K562 (cell line): Measurements from ENCODE around the gene PCDH9. TPM values are rescaled to one million over a fixed set of nuclear protein-coding genes. Genes with fewer than 3 reads are reported as not detected.

Source experiments
- ATAC-seq: fragments of 200-7000 bp; cut with Tn5 transposase; 3 replicates; pipeline ENCODE4 v1.9.1; 2020; ENCODE audit warnings: moderate library complexity
- BruUV-seq: library from RNA; stranded (reverse); fragments of 400-500 nt; replicated peaks from 2 replicates; lab custom pipeline; 2021; lab: Mats Ljungman, UMichigan
- CTCF ChIA-PET: fragments of 300-600 bp; formaldehyde crosslinking; extraction: SDS; loops from one replicate; lab custom pipeline; 2021; ENCODE audit warnings: low intra/inter-chr PET ratio; lab: Yijun Ruan, JAX
- POLR2A ChIA-PET: fragments of 300-600, 350-650 bp; sonication (Branson Sonifier 250); formaldehyde crosslinking; extraction: SDS; loops from one replicate; lab custom pipeline; 2021; ENCODE audit warnings: antibody characterized with exemption, inconsistent platforms; lab: Yijun Ruan, JAX
- DNase-seq, 4 experiments: peaks; one replicate each; pipeline versions ENCODE4 v3.0.0 to v3.0.0-alpha.2; 2011 to 2018; ENCODE audit warnings: low spot score in 3 of 4, mixed read lengths in 3 of 4; ENCODE audit errors: extremely low read depth in 1 of 4
- FAIRE-seq: peaks from 2 replicates; lab custom pipeline; 2011; peaks lifted over from hg19 to GRCh38; lab: Jason Lieb, UNC
- H2AFZ ChIP-seq: 2 replicates; pipeline ENCODE4 v1.6.0; 2011; ENCODE audit warnings: low read depth, low read length, control low read depth, inconsistent platforms
- H3K27ac ChIP-seq: fragments of 200-600 bp; 3 replicates; pipeline ENCODE4 v1.8.0; 2011; ENCODE audit warnings: low read depth, mild to moderate bottlenecking, control low read depth, inconsistent platforms, low read length, moderate library complexity, mixed read lengths; ENCODE audit errors: extremely low read depth
- H3K27me3 ChIP-seq, 2 experiments: fragments of 300-600 bp in 1 of 2; 2 replicates in 1 of 2; 3 replicates in 1 of 2; pipeline versions ENCODE4 v1.6.0 to v1.8.0; 2011; ENCODE audit warnings: inconsistent platforms in 2 of 2, low read length in 2 of 2, mild to moderate bottlenecking in 1 of 2, mixed read lengths in 1 of 2, moderate library complexity in 1 of 2; ENCODE audit not compliant: control insufficient read depth in 2 of 2, insufficient read depth in 2 of 2
- H3K36me3 ChIP-seq: fragments of 300-600 bp; 3 replicates; pipeline ENCODE4 v1.8.0; 2011; ENCODE audit warnings: mild to moderate bottlenecking, low read length, inconsistent platforms; ENCODE audit not compliant: control insufficient read depth, insufficient read depth
- H3K4me1 ChIP-seq, 2 experiments: fragments of 200-600 bp in 1 of 2; replicated peaks in 1 of 2; 2 replicates in 1 of 2; 3 replicates in 1 of 2; pipeline versions ENCODE4 v1.5.1 to v1.8.0; 2011; ENCODE audit warnings: inconsistent platforms in 2 of 2, low read length in 2 of 2, mild to moderate bottlenecking in 1 of 2, mixed read lengths in 1 of 2, moderate library complexity in 1 of 2; ENCODE audit not compliant: control insufficient read depth in 2 of 2, insufficient read depth in 2 of 2
- H3K4me2 ChIP-seq: 2 replicates; pipeline ENCODE4 v1.6.1; 2011; ENCODE audit warnings: low read length, control low read depth, inconsistent platforms, mixed read lengths; ENCODE audit not compliant: insufficient read depth
- H3K4me3 ChIP-seq: fragments of 200-600 bp; sonication (generic), shearing (Covaris generic); 2 replicates; pipeline ENCODE4 v1.5.1; 2016; ENCODE audit warnings: control low read depth, inconsistent platforms
- H3K79me2 ChIP-seq: fragments of 200-600 bp; 3 replicates; pipeline ENCODE4 v1.8.0; 2011; ENCODE audit warnings: low read length, inconsistent platforms; ENCODE audit not compliant: control insufficient read depth, insufficient read depth
- H3K9ac ChIP-seq, 2 experiments: 2 replicates each; pipeline versions ENCODE4 v1.6.0 to v1.6.1; 2011; ENCODE audit warnings: low read depth in 2 of 2, low read length in 2 of 2, control low read depth in 1 of 2, inconsistent platforms in 1 of 2, mild to moderate bottlenecking in 1 of 2, mixed read lengths in 1 of 2; ENCODE audit not compliant: insufficient read depth in 1 of 2
- H3K9me1 ChIP-seq: one replicate; pipeline ENCODE4 v1.6.0; 2011; ENCODE audit warnings: inconsistent platforms, mild to moderate bottlenecking, low read length, moderate library complexity; ENCODE audit not compliant: control insufficient read depth, insufficient read depth
- H3K9me3 ChIP-seq: replicated peaks from 2 replicates; pipeline ENCODE4 v1.5.1; 2011; ENCODE audit warnings: low read depth, low read length, inconsistent platforms; ENCODE audit not compliant: control insufficient read depth, insufficient read depth
- H4K20me1 ChIP-seq: replicated peaks from 2 replicates; pipeline ENCODE4 v1.6.1; 2011; ENCODE audit warnings: low read length, inconsistent platforms, mixed read lengths; ENCODE audit not compliant: control insufficient read depth, insufficient read depth
- HMGN3 ChIP-seq: IDR thresholded peaks from 2 replicates; pipeline ENCODE4 v1.6.1; 2011; ENCODE audit warnings: borderline replicate concordance, low read depth, mild to moderate bottlenecking, mixed read lengths, low read length; ENCODE audit not compliant: insufficient read length; ENCODE audit errors: extremely low read depth
- L3MBTL2 ChIP-seq: fragments of 450-650 bp; IDR thresholded peaks from 2 replicates; pipeline ENCODE4 v1.6.1; 2016; ENCODE audit warnings: mild to moderate bottlenecking, moderate library complexity
- NRF1 ChIP-seq, 2 experiments: fragments of 450-650 bp; IDR thresholded peaks in 1 of 2; conservative IDR thresholded peaks in 1 of 2; 2 replicates each; pipeline ENCODE4 v1.6.1; 2014; ENCODE audit warnings: mild to moderate bottlenecking in 2 of 2
- TCF7 ChIP-seq: sonication (generic); IDR thresholded peaks from 2 replicates; pipeline ENCODE4 v1.6.1; 2016; ENCODE audit warnings: antibody characterized with exemption, borderline replicate concordance
- ZNF436 ChIP-seq: fragments of 250-450, 450-650 bp; sonication (Bioruptor Pico); formaldehyde crosslinking; IDR thresholded peaks from 2 replicates; pipeline ENCODE4 v1.7.0; 2020; ENCODE audit warnings: mild to moderate bottlenecking
- WGBS: fragments of 100-300 bp; shearing (Covaris generic); methylation state at CpG from one replicate; pipeline ENCODE4 v1.1.6; 2016; ENCODE audit warnings: low coverage, mixed read lengths; ENCODE audit not compliant: insufficient coverage; ENCODE audit errors: missing lambda C conversion rate; 5-methylcytosine and 5-hydroxymethylcytosine counted together
- in situ Hi-C: fragments of 300-500 bp; cut with MboI; formaldehyde crosslinking; loops from 4 replicates; pipeline ENCODE4 v1.15.0; 2018; ENCODE audit warnings: inconsistent platforms, mixed read lengths
- intact Hi-C: fragments of 100-400 bp; cut with micrococcal nuclease; formaldehyde crosslinking; loops from 2 replicates; pipeline ENCODE4 v1.14.2; 2022
- polyA plus RNA-seq, 8 experiments: library from polyadenylated mRNA; depleted of rRNA in 4 of 8; stranded (reverse) in 5 of 8; unstranded in 3 of 8; fragments of >200 nt; fragmentation: Nextera tagmentation in 2 of 8; fragmentation: Illumina TruSeq in 1 of 8; extraction: Ambion mirVana in 2 of 8; extraction: Trizol in 1 of 8; gene quantifications; 2 replicates each; pipeline versions ENCODE4 v1.2.1 to v1.2.3, GENCODE V29; 2011 to 2014; ENCODE audit warnings: inconsistent platforms in 1 of 8, missing spikeins in 1 of 8
- total RNA-seq, 7 experiments: library from RNA; depleted of rRNA in 6 of 7; stranded (reverse); fragments of >200 nt in 6 of 7; fragmentation: Illumina TruSeq in 2 of 7; extraction: Trizol in 2 of 7; gene quantifications; 2 replicates each; pipeline versions ENCODE4 v1.2.1 to v1.2.3, GENCODE V29; 2011 to 2021; ENCODE audit warnings: low replicate concordance in 1 of 7
- TF ChIP-seq, protein P1 (sequence below): sonication (generic); formaldehyde crosslinking; IDR thresholded peaks from 2 replicates; pipeline ENCODE4 v1.8.0; 2022; ENCODE audit warnings: mild to moderate bottlenecking, missing genetic modification reagents
- TF ChIP-seq, protein P2 (sequence below): fragments of 450-650 bp; IDR thresholded peaks from 2 replicates; pipeline ENCODE4 v1.6.1; 2016; ENCODE audit warnings: antibody characterized with exemption
- TF ChIP-seq, protein P3 (sequence below): fragments of 250-450 bp; sonication (Bioruptor Pico); IDR thresholded peaks from 2 replicates; pipeline ENCODE4 v1.8.0; 2021; ENCODE audit warnings: borderline replicate concordance, mild to moderate bottlenecking, moderate library complexity; ENCODE audit not compliant: poor library complexity, severe bottlenecking

Gene PCDH9
- total and polyA plus RNA-seq, 9 of the 15 experiments (the other 6 are each of a cell fraction or from before 2014, with no cell fraction given) = 1.1 to 6.7 (median 4.9) TPM

DNA sequence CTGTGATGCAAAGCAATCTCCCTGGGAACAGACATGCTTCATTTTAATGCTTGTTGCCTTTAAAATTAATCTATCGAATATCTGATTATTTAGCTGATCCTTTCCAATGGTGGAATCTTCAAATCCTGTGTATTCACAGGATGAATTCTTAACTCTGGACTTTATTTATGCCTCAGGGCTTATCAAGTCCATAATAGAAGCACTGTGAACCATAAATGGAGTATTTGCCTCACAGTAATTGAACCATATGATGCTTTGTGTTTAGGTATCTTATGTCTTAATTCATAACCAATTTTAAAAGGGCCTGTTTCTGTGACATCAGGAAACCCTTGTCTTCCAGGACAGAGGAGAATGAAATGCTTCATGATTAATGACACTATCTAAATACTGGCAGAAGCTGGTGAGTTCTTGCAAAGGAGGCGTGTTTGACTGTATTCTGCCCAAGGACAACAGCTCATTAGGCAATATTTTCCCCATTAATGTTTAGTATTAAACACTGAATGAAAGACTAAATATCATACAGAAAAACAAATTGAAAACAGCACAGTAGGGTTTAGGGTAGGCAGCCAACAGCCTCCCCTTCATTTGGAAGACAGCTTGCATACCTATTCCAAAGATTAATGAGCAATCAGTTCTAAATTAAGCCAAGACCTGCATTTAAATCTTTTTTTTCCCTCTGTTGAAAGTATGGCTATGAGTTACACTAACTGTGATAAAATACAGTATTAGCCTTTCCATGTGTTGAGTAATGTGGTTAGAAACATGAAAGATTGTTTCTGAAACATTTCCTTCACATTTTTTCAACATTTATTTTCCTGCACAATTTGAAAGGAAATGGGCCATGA is 709.4 kb downstream of the PCDH9 start:
- POLR2A ChIA-PET = no interaction called here
- in situ Hi-C loops (no loop called here), intact Hi-C loops (no loop called here)
- 25% methylated on average over 2 of the region's 2 CpGs for WGBS
- ATAC-seq (no peak), DNase-seq (no peak), FAIRE-seq (no peak)
- Histone ChIP-seq H3K9me1 (no peaks in the 10 kb centered on the region), H3K27ac (no peak overlapping the region), H3K9ac (no peak overlapping the region), H3K9me3 (no peaks in the 10 kb centered on the region), H3K4me2 (no peak overlapping the region), H4K20me1 (no peaks in the 10 kb centered on the region), H2AFZ (no peak overlapping the region), H3K4me3 (no peak overlapping the region), H3K27me3 (no peaks in the 10 kb centered on the region), H3K4me1 (no peaks in the 10 kb centered on the region), H3K36me3 (no peaks in the 10 kb centered on the region), H3K79me2 (no peaks in the 10 kb centered on the region)
- TF ChIP-seq, protein P1, sequence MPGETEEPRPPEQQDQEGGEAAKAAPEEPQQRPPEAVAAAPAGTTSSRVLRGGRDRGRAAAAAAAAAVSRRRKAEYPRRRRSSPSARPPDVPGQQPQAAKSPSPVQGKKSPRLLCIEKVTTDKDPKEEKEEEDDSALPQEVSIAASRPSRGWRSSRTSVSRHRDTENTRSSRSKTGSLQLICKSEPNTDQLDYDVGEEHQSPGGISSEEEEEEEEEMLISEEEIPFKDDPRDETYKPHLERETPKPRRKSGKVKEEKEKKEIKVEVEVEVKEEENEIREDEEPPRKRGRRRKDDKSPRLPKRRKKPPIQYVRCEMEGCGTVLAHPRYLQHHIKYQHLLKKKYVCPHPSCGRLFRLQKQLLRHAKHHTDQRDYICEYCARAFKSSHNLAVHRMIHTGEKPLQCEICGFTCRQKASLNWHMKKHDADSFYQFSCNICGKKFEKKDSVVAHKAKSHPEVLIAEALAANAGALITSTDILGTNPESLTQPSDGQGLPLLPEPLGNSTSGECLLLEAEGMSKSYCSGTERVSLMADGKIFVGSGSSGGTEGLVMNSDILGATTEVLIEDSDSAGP (CRISPR knock-in tag) = no peak
- TF ChIP-seq TCF7 (no peak), L3MBTL2 (no peak), ZNF436 (no peak), HMGN3 (no peak), NRF1 (conservative IDR thresholded peaks at IDR 0.05 in 1 of 2, IDR thresholded peaks at IDR 0.05 in 1 of 2) (no peak)
- TF ChIP-seq, protein P2, sequence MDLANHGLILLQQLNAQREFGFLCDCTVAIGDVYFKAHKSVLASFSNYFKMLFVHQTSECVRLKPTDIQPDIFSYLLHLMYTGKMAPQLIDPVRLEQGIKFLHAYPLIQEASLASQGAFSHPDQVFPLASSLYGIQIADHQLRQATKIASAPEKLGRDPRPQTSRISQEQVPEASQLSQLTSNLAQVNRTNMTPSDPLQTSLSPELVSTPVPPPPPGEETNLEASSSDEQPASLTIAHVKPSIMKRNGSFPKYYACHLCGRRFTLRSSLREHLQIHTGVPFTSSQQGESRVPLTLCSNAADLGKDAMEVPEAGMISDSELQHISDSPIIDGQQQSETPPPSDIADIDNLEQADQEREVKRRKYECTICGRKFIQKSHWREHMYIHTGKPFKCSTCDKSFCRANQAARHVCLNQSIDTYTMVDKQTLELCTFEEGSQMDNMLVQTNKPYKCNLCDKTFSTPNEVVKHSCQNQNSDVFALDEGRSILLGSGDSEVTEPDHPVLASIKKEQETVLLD = no peak
- TF ChIP-seq, protein P3, sequence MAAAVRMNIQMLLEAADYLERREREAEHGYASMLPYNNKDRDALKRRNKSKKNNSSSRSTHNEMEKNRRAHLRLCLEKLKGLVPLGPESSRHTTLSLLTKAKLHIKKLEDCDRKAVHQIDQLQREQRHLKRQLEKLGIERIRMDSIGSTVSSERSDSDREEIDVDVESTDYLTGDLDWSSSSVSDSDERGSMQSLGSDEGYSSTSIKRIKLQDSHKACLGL = no peak
- BruUV-seq = no TSS peak
- CTCF ChIA-PET = no interaction called here
